Right lobe of liver (tissue), 6 donors: Measurements from ENCODE around the gene TRPM6. TPM values are rescaled to one million over a fixed set of nuclear protein-coding genes. Genes with fewer than 3 reads are reported as not detected.

Experiments used
- ATAC-seq, 4 donors: fragments of 200-7000 bp; cut with Tn5 transposase; one replicate each; pipeline ENCODE4 v1.9.1; 2020; ENCODE audit warnings: mild to moderate bottlenecking in 4 of 4, moderate library complexity in 4 of 4
- DNase-seq, 3 donors: peaks; one replicate each; pipeline ENCODE4 v3.0.0-alpha.2; 2020
- H3K27ac ChIP-seq, 3 donors: fragments of 200-600 bp; one replicate each; pipeline ENCODE4 v1.8.0; 2022
- H3K27me3 ChIP-seq, 2 donors: fragments of 200-600 bp; one replicate each; pipeline ENCODE4 v1.8.0; 2022
- H3K36me3 ChIP-seq, 4 donors: fragments of 200-600 bp; sonication (generic) in 1 of 4; one replicate each; pipeline versions ENCODE4 v1.5.1 to v1.8.0; 2017 to 2022; ENCODE audit warnings: control low read depth in 1 of 4
- H3K4me1 ChIP-seq, 4 donors: fragments of 200-600 bp; sonication (generic) in 1 of 4; one replicate each; pipeline versions ENCODE4 v1.5.1 to v1.8.0; 2017 to 2022; ENCODE audit warnings: control low read depth in 1 of 4
- H3K4me3 ChIP-seq, 3 donors: fragments of 200-600 bp; one replicate each; pipeline ENCODE4 v1.8.0; 2022
- H3K9me3 ChIP-seq, 4 donors: fragments of 200-600 bp; sonication (generic) in 1 of 4; one replicate each; pipeline versions ENCODE4 v1.5.1 to v1.8.0; 2017 to 2022; ENCODE audit warnings: control low read depth in 1 of 4
- CTCF ChIP-seq, 4 donors: fragments of 200-600 bp in 3 of 4; fragments of 450-650 bp in 1 of 4; IDR thresholded peaks; one replicate each; pipeline versions ENCODE4 v1.5.1 to v1.8.0; 2016 to 2022; ENCODE audit warnings: antibody characterized with exemption in 4 of 4, mild to moderate bottlenecking in 2 of 4
- POLR2A ChIP-seq: fragments of 450-650 bp; IDR thresholded peaks from one replicate; pipeline ENCODE4 v1.6.1; 2017; ENCODE audit warnings: antibody characterized with exemption, mild to moderate bottlenecking
- WGBS: methylation state at CpG from one replicate; pipeline ENCODE4 v1.1.6; 2018; ENCODE audit warnings: low coverage, low lambda C conversion rate; ENCODE audit not compliant: insufficient coverage; ENCODE audit errors: missing lambda C conversion rate; 5-methylcytosine and 5-hydroxymethylcytosine counted together
- intact Hi-C, 2 donors: fragments of 100-400 bp; cut with DNase I; formaldehyde crosslinking; loops; one replicate each; pipeline versions ENCODE4 v1.11.2 to v1.14.1; 2022
- long read RNA-seq: library from polyadenylated mRNA; unstranded; transcript quantifications from one replicate; pipeline ENCODE4 v2.0.0, GENCODE V29; 2019
- total RNA-seq, 6 experiments: library from RNA; depleted of rRNA in 2 of 6; stranded (reverse); fragments of >200 nt in 2 of 6; fragmentation: NEBNext Ultra II Directional in 3 of 6; extraction: Animal tissue kit (Norgen Biotek cat#: 25700) in 3 of 6; gene quantifications; one replicate each; pipeline versions ENCODE4 v1.1.0 to v1.2.4, GENCODE V29; 2016 to 2023
- donor health status: DM: no; HTN: yes; CAD: no.
- donor health status: DM: no; HTN: no; CAD: no.
- donor health status: DM: no; HTN: no; CAD: no.
- donor health status: DM: no; HTN: yes; CAD: no.
- donor health status: DM: no; HTN: yes; CAD: no.

TRPM6 gene, protein sequence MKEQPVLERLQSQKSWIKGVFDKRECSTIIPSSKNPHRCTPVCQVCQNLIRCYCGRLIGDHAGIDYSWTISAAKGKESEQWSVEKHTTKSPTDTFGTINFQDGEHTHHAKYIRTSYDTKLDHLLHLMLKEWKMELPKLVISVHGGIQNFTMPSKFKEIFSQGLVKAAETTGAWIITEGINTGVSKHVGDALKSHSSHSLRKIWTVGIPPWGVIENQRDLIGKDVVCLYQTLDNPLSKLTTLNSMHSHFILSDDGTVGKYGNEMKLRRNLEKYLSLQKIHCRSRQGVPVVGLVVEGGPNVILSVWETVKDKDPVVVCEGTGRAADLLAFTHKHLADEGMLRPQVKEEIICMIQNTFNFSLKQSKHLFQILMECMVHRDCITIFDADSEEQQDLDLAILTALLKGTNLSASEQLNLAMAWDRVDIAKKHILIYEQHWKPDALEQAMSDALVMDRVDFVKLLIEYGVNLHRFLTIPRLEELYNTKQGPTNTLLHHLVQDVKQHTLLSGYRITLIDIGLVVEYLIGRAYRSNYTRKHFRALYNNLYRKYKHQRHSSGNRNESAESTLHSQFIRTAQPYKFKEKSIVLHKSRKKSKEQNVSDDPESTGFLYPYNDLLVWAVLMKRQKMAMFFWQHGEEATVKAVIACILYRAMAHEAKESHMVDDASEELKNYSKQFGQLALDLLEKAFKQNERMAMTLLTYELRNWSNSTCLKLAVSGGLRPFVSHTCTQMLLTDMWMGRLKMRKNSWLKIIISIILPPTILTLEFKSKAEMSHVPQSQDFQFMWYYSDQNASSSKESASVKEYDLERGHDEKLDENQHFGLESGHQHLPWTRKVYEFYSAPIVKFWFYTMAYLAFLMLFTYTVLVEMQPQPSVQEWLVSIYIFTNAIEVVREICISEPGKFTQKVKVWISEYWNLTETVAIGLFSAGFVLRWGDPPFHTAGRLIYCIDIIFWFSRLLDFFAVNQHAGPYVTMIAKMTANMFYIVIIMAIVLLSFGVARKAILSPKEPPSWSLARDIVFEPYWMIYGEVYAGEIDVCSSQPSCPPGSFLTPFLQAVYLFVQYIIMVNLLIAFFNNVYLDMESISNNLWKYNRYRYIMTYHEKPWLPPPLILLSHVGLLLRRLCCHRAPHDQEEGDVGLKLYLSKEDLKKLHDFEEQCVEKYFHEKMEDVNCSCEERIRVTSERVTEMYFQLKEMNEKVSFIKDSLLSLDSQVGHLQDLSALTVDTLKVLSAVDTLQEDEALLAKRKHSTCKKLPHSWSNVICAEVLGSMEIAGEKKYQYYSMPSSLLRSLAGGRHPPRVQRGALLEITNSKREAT (N-terminal part only)
- under 1 TPM in 5 of 6 experiments, not detected in 1; 0.05 to 0.24 (median 0.15) TPM for total RNA-seq
- long read RNA-seq: 0 reads

DNA sequence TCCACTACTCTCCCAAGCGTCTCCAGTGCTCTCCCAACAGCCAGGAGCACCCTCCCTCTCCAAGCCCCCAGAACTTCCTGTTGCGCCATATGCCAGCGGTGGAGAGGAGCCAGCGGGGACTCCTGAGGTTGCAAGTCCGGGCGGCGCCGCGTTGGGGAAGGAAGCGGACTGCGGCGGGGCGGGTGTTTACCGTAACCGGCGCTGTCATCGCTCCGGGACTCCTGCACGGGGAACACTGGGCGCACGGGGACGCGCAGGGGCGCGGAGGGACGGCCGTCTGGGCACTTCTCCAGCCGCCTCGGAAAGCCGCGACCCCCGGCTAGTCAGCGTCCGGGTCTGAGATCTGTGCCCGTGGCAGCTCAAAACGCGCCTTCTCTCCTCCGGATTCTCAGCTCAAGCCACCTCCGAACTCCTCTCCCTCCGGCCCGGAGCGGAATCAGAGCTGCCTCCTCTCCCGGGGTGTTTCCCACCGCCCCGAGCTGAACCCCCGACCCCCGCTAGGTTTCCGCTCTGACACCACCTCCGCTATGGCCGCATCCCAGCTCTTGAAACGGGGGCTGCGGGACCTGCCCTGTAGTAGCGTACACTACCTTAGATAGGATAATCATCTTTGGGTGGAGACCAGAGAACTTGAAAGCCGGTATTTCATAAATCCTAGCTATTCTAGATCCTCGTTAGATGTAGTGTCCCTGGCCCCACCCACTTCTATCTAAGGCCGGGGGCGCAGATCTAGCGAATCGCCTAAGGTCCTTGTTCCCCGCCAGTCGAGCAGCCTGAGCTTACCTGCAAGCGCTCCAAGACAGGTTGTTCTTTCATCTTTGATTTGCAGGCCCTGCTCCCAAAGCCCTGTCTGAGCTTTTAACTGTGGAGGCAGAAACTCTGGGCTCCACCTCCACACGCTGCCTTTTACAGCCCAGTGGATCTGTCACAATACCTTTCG lies at the start of gene TRPM6:
TRPM6 (minus strand) TSS at position 881 of the 940 bp plus-strand sequence; CDS start at position 816, 65 bp downstream.
- Histone ChIP-seq H3K27ac (peak within 1 kb of the TSS in 2 of 3 donors; percentile 44 to 64), H3K4me1 (no peaks in the 10 kb centered on the region), H3K27me3 (no peaks in the 10 kb centered on the region), H3K36me3 (no peaks in the 10 kb centered on the region), H3K9me3 (no peaks in the 10 kb centered on the region), H3K4me3 (peak within 1 kb of the TSS; percentile 50 to 57 (median 56))
- ATAC-seq (peak; percentile 93 to 97 (median 94)), DNase-seq (peak; percentile 79 to 91 (median 88))
- intact Hi-C loops: no loop called here
- TF ChIP-seq CTCF (IDR thresholded peaks at IDR 0.05): no peak
- no peak for TF ChIP-seq POLR2A
- WGBS: 3% methylated on average over 32 of the region's 64 CpGs

DNA sequence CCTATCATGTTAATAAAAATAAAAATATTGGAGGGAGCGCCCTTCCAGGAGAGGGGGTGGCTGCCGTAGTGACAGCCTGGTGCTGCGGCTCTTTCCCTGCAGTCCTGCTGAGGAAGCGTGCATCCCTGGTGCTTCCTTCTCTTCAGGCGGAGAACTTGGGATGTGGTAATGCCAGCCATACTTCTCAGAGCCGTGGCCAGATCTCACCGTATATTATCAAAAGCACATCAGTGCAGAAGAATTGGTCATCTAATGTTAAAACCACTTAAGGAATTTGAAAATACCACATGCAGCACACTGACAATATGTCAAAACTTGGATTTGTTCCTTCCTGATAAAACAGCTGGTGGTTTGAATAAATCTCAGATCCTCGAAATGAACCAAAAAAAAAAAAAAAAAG lies 47.3 kb upstream of the TRPM6 start:
- 70% methylated on average over 4 of the region's 8 CpGs for WGBS
- DNase-seq (no peak), ATAC-seq (no peak)
- TF ChIP-seq POLR2A (no peak), CTCF (IDR thresholded peaks at IDR 0.05) (no peak)
- H3K36me3 ChIP-seq: no peaks in the 10 kb centered on the region
- H3K4me3 ChIP-seq: no peak overlapping the region
- no peak overlapping the region for H3K27ac ChIP-seq
- intact Hi-C loops: no loop called here
- H3K4me1 ChIP-seq: no peaks in the 10 kb centered on the region
- H3K9me3 ChIP-seq: peaks cover 0 to 6% (median 0%) of the 10 kb centered on the region in 4 donors
- H3K27me3 ChIP-seq: no peaks in the 10 kb centered on the region

- TF ChIP-seq CTCF (IDR thresholded peaks at IDR 0.05): no peak
- no peak for TF ChIP-seq POLR2A
- H3K4me1 ChIP-seq: no peaks in the 10 kb centered on the region
- ATAC-seq (no peak), DNase-seq (no peak)
- no peak overlapping the region for H3K27ac ChIP-seq
- no peaks in the 10 kb centered on the region for H3K36me3 ChIP-seq
- 25% methylated on average over 1 of the region's 1 CpG for WGBS
- no peaks in the 10 kb centered on the region for H3K9me3 ChIP-seq
- no peaks in the 10 kb centered on the region for H3K27me3 ChIP-seq
- intact Hi-C loops: no loop called here
- no peak overlapping the region for H3K4me3 ChIP-seq
These were observed 34.0 kb upstream of the TRPM6 start for GRCh38 chr9:74921737-74922136.
